K562 (cell line): ENCODE measurements around the gene OR4K13. TPM values are rescaled to one million over a fixed set of nuclear protein-coding genes. Genes with fewer than 3 reads are reported as not detected.

ENCODE experiments used
- ATAC-seq: fragments of 200-7000 bp; cut with Tn5 transposase; 3 replicates; pipeline ENCODE4 v1.9.1; 2020; ENCODE audit warnings: moderate library complexity
- BruUV-seq: library from RNA; stranded (reverse); fragments of 400-500 nt; replicated peaks from 2 replicates; lab custom pipeline; 2021; lab: Mats Ljungman, UMichigan
- CTCF ChIA-PET: fragments of 300-600 bp; formaldehyde crosslinking; extraction: SDS; loops from one replicate; lab custom pipeline; 2021; ENCODE audit warnings: low intra/inter-chr PET ratio; lab: Yijun Ruan, JAX
- POLR2A ChIA-PET: fragments of 300-600, 350-650 bp; sonication (Branson Sonifier 250); formaldehyde crosslinking; extraction: SDS; loops from one replicate; lab custom pipeline; 2021; ENCODE audit warnings: antibody characterized with exemption, inconsistent platforms; lab: Yijun Ruan, JAX
- DNase-seq, 4 experiments: peaks; one replicate each; pipeline versions ENCODE4 v3.0.0 to v3.0.0-alpha.2; 2011 to 2018; ENCODE audit warnings: low spot score in 3 of 4, mixed read lengths in 3 of 4; ENCODE audit errors: extremely low read depth in 1 of 4
- FAIRE-seq: peaks from 2 replicates; lab custom pipeline; 2011; peaks lifted over from hg19 to GRCh38; lab: Jason Lieb, UNC
- H2AFZ ChIP-seq: 2 replicates; pipeline ENCODE4 v1.6.0; 2011; ENCODE audit warnings: low read depth, low read length, control low read depth, inconsistent platforms
- H3K27ac ChIP-seq: fragments of 200-600 bp; 3 replicates; pipeline ENCODE4 v1.8.0; 2011; ENCODE audit warnings: low read depth, mild to moderate bottlenecking, control low read depth, inconsistent platforms, low read length, moderate library complexity, mixed read lengths; ENCODE audit errors: extremely low read depth
- H3K27me3 ChIP-seq, 2 experiments: fragments of 300-600 bp in 1 of 2; 2 replicates in 1 of 2; 3 replicates in 1 of 2; pipeline versions ENCODE4 v1.6.0 to v1.8.0; 2011; ENCODE audit warnings: inconsistent platforms in 2 of 2, low read length in 2 of 2, mild to moderate bottlenecking in 1 of 2, mixed read lengths in 1 of 2, moderate library complexity in 1 of 2; ENCODE audit not compliant: control insufficient read depth in 2 of 2, insufficient read depth in 2 of 2
- H3K36me3 ChIP-seq: fragments of 300-600 bp; 3 replicates; pipeline ENCODE4 v1.8.0; 2011; ENCODE audit warnings: mild to moderate bottlenecking, low read length, inconsistent platforms; ENCODE audit not compliant: control insufficient read depth, insufficient read depth
- H3K4me1 ChIP-seq, 2 experiments: fragments of 200-600 bp in 1 of 2; replicated peaks in 1 of 2; 2 replicates in 1 of 2; 3 replicates in 1 of 2; pipeline versions ENCODE4 v1.5.1 to v1.8.0; 2011; ENCODE audit warnings: inconsistent platforms in 2 of 2, low read length in 2 of 2, mild to moderate bottlenecking in 1 of 2, mixed read lengths in 1 of 2, moderate library complexity in 1 of 2; ENCODE audit not compliant: control insufficient read depth in 2 of 2, insufficient read depth in 2 of 2
- H3K4me2 ChIP-seq: 2 replicates; pipeline ENCODE4 v1.6.1; 2011; ENCODE audit warnings: low read length, control low read depth, inconsistent platforms, mixed read lengths; ENCODE audit not compliant: insufficient read depth
- H3K4me3 ChIP-seq: fragments of 200-600 bp; sonication (generic), shearing (Covaris generic); 2 replicates; pipeline ENCODE4 v1.5.1; 2016; ENCODE audit warnings: control low read depth, inconsistent platforms
- H3K79me2 ChIP-seq: fragments of 200-600 bp; 3 replicates; pipeline ENCODE4 v1.8.0; 2011; ENCODE audit warnings: low read length, inconsistent platforms; ENCODE audit not compliant: control insufficient read depth, insufficient read depth
- H3K9ac ChIP-seq, 2 experiments: 2 replicates each; pipeline versions ENCODE4 v1.6.0 to v1.6.1; 2011; ENCODE audit warnings: low read depth in 2 of 2, low read length in 2 of 2, control low read depth in 1 of 2, inconsistent platforms in 1 of 2, mild to moderate bottlenecking in 1 of 2, mixed read lengths in 1 of 2; ENCODE audit not compliant: insufficient read depth in 1 of 2
- H3K9me1 ChIP-seq: one replicate; pipeline ENCODE4 v1.6.0; 2011; ENCODE audit warnings: inconsistent platforms, mild to moderate bottlenecking, low read length, moderate library complexity; ENCODE audit not compliant: control insufficient read depth, insufficient read depth
- H3K9me3 ChIP-seq: replicated peaks from 2 replicates; pipeline ENCODE4 v1.5.1; 2011; ENCODE audit warnings: low read depth, low read length, inconsistent platforms; ENCODE audit not compliant: control insufficient read depth, insufficient read depth
- H4K20me1 ChIP-seq: replicated peaks from 2 replicates; pipeline ENCODE4 v1.6.1; 2011; ENCODE audit warnings: low read length, inconsistent platforms, mixed read lengths; ENCODE audit not compliant: control insufficient read depth, insufficient read depth
- ARID1B ChIP-seq: fragments of 450-650 bp; IDR thresholded peaks from 2 replicates; pipeline ENCODE4 v1.6.1; 2016; ENCODE audit warnings: antibody characterized with exemption, mild to moderate bottlenecking, inconsistent platforms
- ARNT ChIP-seq, 2 experiments: fragments of 450-650 bp; IDR thresholded peaks; 2 replicates each; pipeline ENCODE4 v1.6.1; 2016; ENCODE audit warnings: mild to moderate bottlenecking in 1 of 2
- CHD2 ChIP-seq: IDR thresholded peaks from 2 replicates; pipeline ENCODE4 v1.6.1; 2011; ENCODE audit warnings: low read depth, low read length
- EGR1 ChIP-seq: fragments of 450-650 bp; conservative IDR thresholded peaks from 2 replicates; pipeline ENCODE4 v1.6.1; 2017; ENCODE audit warnings: mild to moderate bottlenecking
- ESRRB ChIP-seq: fragments of 250-450 bp; sonication (Bioruptor Pico); IDR thresholded peaks from 2 replicates; pipeline ENCODE4 v1.5.0; 2020; ENCODE audit warnings: mild to moderate bottlenecking, moderate library complexity, borderline replicate concordance
- RAD51 ChIP-seq: fragments of 450-650 bp; IDR thresholded peaks from 2 replicates; pipeline ENCODE4 v1.7.1; 2016; ENCODE audit warnings: low read depth, mild to moderate bottlenecking, borderline replicate concordance
- RBM15 ChIP-seq: fragments of 200-400 bp; formaldehyde crosslinking; IDR thresholded peaks from 2 replicates; pipeline ENCODE4 v1.6.1; 2018; ENCODE audit warnings: mild to moderate bottlenecking, low read length, moderate library complexity; ENCODE audit not compliant: insufficient read depth
- SUPT5H ChIP-seq: fragments of 450-650 bp; IDR thresholded peaks from 2 replicates; pipeline ENCODE4 v1.6.1; 2016
- ZNF764 ChIP-seq: fragments of 250-450 bp; sonication (Bioruptor Pico); IDR thresholded peaks from 2 replicates; pipeline ENCODE4 v1.4.0; 2020; ENCODE audit warnings: low read depth, mild to moderate bottlenecking, moderate library complexity
- ZZZ3 ChIP-seq: fragments of 450-650 bp; IDR thresholded peaks from 2 replicates; pipeline ENCODE4 v1.6.1; 2016; ENCODE audit warnings: antibody characterized with exemption, mild to moderate bottlenecking, moderate library complexity
- whole genome bisulfite sequencing: fragments of 100-300 bp; shearing (Covaris generic); methylation state at CpG from one replicate; pipeline ENCODE4 v1.1.6; 2016; ENCODE audit warnings: low coverage, mixed read lengths; ENCODE audit not compliant: insufficient coverage; ENCODE audit errors: missing lambda C conversion rate; 5-methylcytosine and 5-hydroxymethylcytosine counted together
- in situ Hi-C: fragments of 300-500 bp; cut with MboI; formaldehyde crosslinking; loops from 4 replicates; pipeline ENCODE4 v1.15.0; 2018; ENCODE audit warnings: inconsistent platforms, mixed read lengths
- intact Hi-C: fragments of 100-400 bp; cut with micrococcal nuclease; formaldehyde crosslinking; loops from 2 replicates; pipeline ENCODE4 v1.14.2; 2022
- polyA plus RNA-seq, 8 experiments: library from polyadenylated mRNA; depleted of rRNA in 4 of 8; stranded (reverse) in 5 of 8; unstranded in 3 of 8; fragments of >200 nt; fragmentation: Nextera tagmentation in 2 of 8; fragmentation: Illumina TruSeq in 1 of 8; extraction: Ambion mirVana in 2 of 8; extraction: Trizol in 1 of 8; gene quantifications; 2 replicates each; pipeline versions ENCODE4 v1.2.1 to v1.2.3, GENCODE V29; 2011 to 2014; ENCODE audit warnings: inconsistent platforms in 1 of 8, missing spikeins in 1 of 8
- total RNA-seq, 7 experiments: library from RNA; depleted of rRNA in 6 of 7; stranded (reverse); fragments of >200 nt in 6 of 7; fragmentation: Illumina TruSeq in 2 of 7; extraction: Trizol in 2 of 7; gene quantifications; 2 replicates each; pipeline versions ENCODE4 v1.2.1 to v1.2.3, GENCODE V29; 2011 to 2021; ENCODE audit warnings: low replicate concordance in 1 of 7
- TF ChIP-seq, protein P1 (sequence below): sonication (generic); formaldehyde crosslinking; IDR thresholded peaks from 2 replicates; pipeline ENCODE4 v1.8.1; 2022; ENCODE audit warnings: missing genetic modification reagents
- TF ChIP-seq, protein P2 (sequence below), 3 experiments: IDR thresholded peaks in 2 of 3; conservative IDR thresholded peaks in 1 of 3; 2 replicates each; pipeline ENCODE4 v1.5.1; 2011 to 2012; ENCODE audit warnings: low read length in 3 of 3, mild to moderate bottlenecking in 3 of 3, control low read depth in 2 of 3, improper control_type of control experiment in 1 of 3, inconsistent platforms in 1 of 3, low read depth in 1 of 3, mixed read lengths in 1 of 3, moderate library complexity in 1 of 3; ENCODE audit not compliant: insufficient read depth in 2 of 3
- TF ChIP-seq, protein P3 (sequence below), 2 experiments: fragments of 450-650 bp in 1 of 2; sonication (generic) in 1 of 2; formaldehyde crosslinking; conservative IDR thresholded peaks; 2 replicates each; pipeline versions ENCODE4 v1.4.0 to v1.8.1; 2020 to 2022; ENCODE audit warnings: mild to moderate bottlenecking in 1 of 2, missing genetic modification reagents in 1 of 2
- TF ChIP-seq, protein P4 (sequence below): sonication (generic); formaldehyde crosslinking; IDR thresholded peaks from 2 replicates; pipeline ENCODE4 v1.8.0; 2022; ENCODE audit warnings: missing genetic modification reagents, mild to moderate bottlenecking, moderate library complexity, borderline replicate concordance

Gene OR4K13
- total and polyA plus RNA-seq, 9 of the 15 experiments (the other 6 are each of a cell fraction or from before 2014, with no cell fraction given), result not detected

DNA sequence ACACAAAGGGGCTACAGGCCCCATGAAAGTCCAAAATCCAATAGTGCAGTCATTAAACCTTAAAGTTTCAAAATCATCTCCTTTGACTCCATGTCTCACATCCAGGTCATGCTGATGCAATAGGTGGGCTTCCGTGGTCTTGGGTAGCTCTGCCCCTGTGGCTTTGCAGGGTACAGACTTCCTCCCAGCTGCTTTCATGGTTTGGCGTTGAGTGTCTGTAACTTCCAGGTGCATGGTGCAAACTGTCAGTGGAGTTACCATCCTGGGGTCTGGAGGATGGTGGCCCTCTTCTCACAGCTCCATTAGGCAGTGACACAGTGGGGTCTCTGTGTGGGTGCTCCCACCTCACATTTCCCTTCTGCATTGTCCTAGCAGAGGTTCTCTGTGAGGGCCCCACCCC lies 42.4 kb downstream of the OR4K13 start:
- Histone ChIP-seq H3K9me3 (no peaks in the 10 kb centered on the region), H2AFZ (no peak overlapping the region), H3K4me2 (no peak overlapping the region), H3K9me1 (no peaks in the 10 kb centered on the region), H3K36me3 (no peaks in the 10 kb centered on the region), H3K27ac (no peak overlapping the region), H3K79me2 (no peaks in the 10 kb centered on the region), H3K4me1 (no peaks in the 10 kb centered on the region), H3K27me3 (no peaks in the 10 kb centered on the region), H3K9ac (no peak overlapping the region), H3K4me3 (no peak overlapping the region), H4K20me1 (no peaks in the 10 kb centered on the region)
- DNase-seq, result no peak
- CTCF ChIA-PET, result no interaction called here
- intact Hi-C loops, result no loop called here
- in situ Hi-C loops, result no loop called here
- POLR2A ChIA-PET, result no interaction called here
- ATAC-seq, result no peak
- no TSS peak for BruUV-seq
- 27% methylated on average over 2 of the region's 2 CpGs for WGBS
- TF ChIP-seq, protein P1, sequence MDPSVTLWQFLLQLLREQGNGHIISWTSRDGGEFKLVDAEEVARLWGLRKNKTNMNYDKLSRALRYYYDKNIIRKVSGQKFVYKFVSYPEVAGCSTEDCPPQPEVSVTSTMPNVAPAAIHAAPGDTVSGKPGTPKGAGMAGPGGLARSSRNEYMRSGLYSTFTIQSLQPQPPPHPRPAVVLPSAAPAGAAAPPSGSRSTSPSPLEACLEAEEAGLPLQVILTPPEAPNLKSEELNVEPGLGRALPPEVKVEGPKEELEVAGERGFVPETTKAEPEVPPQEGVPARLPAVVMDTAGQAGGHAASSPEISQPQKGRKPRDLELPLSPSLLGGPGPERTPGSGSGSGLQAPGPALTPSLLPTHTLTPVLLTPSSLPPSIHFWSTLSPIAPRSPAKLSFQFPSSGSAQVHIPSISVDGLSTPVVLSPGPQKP (CRISPR knock-in tag), result no peak
- TF ChIP-seq SUPT5H (no peak), RBM15 (no peak), ARID1B (no peak), ZZZ3 (no peak), CHD2 (no peak), ZNF764 (no peak), ESRRB (no peak), RAD51 (no peak), EGR1 (no peak), ARNT (IDR thresholded peaks at IDR 0.05) (no peak)
- TF ChIP-seq, protein P2, sequence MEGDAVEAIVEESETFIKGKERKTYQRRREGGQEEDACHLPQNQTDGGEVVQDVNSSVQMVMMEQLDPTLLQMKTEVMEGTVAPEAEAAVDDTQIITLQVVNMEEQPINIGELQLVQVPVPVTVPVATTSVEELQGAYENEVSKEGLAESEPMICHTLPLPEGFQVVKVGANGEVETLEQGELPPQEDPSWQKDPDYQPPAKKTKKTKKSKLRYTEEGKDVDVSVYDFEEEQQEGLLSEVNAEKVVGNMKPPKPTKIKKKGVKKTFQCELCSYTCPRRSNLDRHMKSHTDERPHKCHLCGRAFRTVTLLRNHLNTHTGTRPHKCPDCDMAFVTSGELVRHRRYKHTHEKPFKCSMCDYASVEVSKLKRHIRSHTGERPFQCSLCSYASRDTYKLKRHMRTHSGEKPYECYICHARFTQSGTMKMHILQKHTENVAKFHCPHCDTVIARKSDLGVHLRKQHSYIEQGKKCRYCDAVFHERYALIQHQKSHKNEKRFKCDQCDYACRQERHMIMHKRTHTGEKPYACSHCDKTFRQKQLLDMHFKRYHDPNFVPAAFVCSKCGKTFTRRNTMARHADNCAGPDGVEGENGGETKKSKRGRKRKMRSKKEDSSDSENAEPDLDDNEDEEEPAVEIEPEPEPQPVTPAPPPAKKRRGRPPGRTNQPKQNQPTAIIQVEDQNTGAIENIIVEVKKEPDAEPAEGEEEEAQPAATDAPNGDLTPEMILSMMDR (IDR thresholded peaks at IDR 0.05 in 2 of 3, conservative IDR thresholded peaks at IDR 0.05 in 1 of 3; ENCODE audit: insufficient read depth in 2 of 3, low read depth in 1 of 3, low read length in 3 of 3), result no peak
- TF ChIP-seq, protein P3, sequence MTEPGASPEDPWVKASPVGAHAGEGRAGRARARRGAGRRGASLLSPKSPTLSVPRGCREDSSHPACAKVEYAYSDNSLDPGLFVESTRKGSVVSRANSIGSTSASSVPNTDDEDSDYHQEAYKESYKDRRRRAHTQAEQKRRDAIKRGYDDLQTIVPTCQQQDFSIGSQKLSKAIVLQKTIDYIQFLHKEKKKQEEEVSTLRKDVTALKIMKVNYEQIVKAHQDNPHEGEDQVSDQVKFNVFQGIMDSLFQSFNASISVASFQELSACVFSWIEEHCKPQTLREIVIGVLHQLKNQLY (CRISPR knock-in tag; conservative IDR thresholded peaks at IDR 0.05), result no peak
- TF ChIP-seq, protein P4, sequence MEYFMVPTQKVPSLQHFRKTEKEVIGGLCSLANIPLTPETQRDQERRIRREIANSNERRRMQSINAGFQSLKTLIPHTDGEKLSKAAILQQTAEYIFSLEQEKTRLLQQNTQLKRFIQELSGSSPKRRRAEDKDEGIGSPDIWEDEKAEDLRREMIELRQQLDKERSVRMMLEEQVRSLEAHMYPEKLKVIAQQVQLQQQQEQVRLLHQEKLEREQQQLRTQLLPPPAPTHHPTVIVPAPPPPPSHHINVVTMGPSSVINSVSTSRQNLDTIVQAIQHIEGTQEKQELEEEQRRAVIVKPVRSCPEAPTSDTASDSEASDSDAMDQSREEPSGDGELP (CRISPR knock-in tag), result no peak
- TF ChIP-seq, all 486 proteins: peak for 0
- FAIRE-seq, result no peak
